ENCODE data around the gene PCBD2. TPM values are rescaled to one million over a fixed set of nuclear protein-coding genes. Genes with fewer than 3 reads are reported as not detected.

PCBD2 gene
- total and polyA plus RNA-seq, 2 of the 4 experiments (the other 2 are of a cell fraction) = 2.2 to 2.7 TPM

DNA sequence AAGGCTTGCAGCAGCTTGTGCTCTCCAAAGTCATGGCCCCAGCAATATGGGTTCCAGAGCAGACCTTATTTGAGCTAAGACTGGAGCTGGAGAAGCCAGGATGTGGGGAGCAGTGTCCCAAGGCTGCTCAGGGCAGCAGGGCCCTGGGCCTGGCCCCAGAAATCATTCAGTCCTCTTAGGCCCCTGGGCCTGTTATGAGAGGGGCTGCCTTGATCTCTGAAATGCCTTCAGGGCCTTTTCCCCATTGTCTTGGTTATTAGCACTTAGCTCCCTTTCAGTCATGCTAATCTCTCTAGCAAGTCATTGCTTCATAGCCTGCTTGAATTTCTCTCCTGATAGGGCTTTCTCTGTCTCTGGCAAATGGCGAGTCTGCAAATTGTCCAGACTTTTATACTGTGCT, 71.9 kb downstream of the PCBD2 start:
- H2BK20ac ChIP-seq (ENCODE audit: low read depth, low read length) = no peak overlapping the region
- no peaks in the 10 kb centered on the region for H3K79me1 ChIP-seq (ENCODE audit: low read depth in 1 of 2, low read length in 2 of 2)
- no peak overlapping the region for H4K91ac ChIP-seq (ENCODE audit: insufficient read depth, low read depth, low read length)
- dilution Hi-C loops (cut with HindIII; ENCODE audit: low sequenced_read_pairs, unreplicated experiment) = no loop called here
- no peak overlapping the region for H3K18ac ChIP-seq (ENCODE audit: low read depth, low read length)
- H3K27ac ChIP-seq (ENCODE audit: insufficient read depth, low read length) = no peak overlapping the region
- no peak overlapping the region for H2AK9ac ChIP-seq (replicated peaks; ENCODE audit: low read depth, low read length, poor library complexity)
- no peaks in the 10 kb centered on the region for H3K27me3 ChIP-seq (ENCODE audit: control insufficient read depth, insufficient read depth, low read length)
- H3K4me3 ChIP-seq (ENCODE audit: insufficient read depth, low read depth, low read length) = no peak overlapping the region
- H3K23ac ChIP-seq (ENCODE audit: low read depth, low read length) = no peak overlapping the region
- intact Hi-C loops (cut with micrococcal nuclease) = no loop called here
- no peak overlapping the region for H3K14ac ChIP-seq (replicated peaks; ENCODE audit: low read depth, low read length)
- H3K56ac ChIP-seq (ENCODE audit: extremely low read depth, insufficient read depth, low read length) = no peak overlapping the region
- no peak overlapping the region for H2AFZ ChIP-seq (replicated peaks; ENCODE audit: low read length, poor library complexity)
- no peaks in the 10 kb centered on the region for H3K36me3 ChIP-seq (ENCODE audit: control insufficient read depth, insufficient read depth, low read length)
- no peaks in the 10 kb centered on the region; the same call in 1 of the 2 replicates for H4K20me1 ChIP-seq (ENCODE audit: insufficient read depth, low read length)
- WGBS, 2 experiments (ENCODE audit: extremely low coverage in 2 of 2, insufficient read length in 1 of 2) = 80% methylated on average over 1 of the region's 1 CpG; no CpG with 5 or more reads in 1 of the 2 experiments
- ChIA-PET CTCF (no interaction called here), POLR2A (ENCODE audit: unreplicated experiment) (no interaction called here)
- no peak overlapping the region for H4K8ac ChIP-seq (ENCODE audit: low read depth in 2 of 2, low read length in 2 of 2)
- no peak overlapping the region for H3K4ac ChIP-seq (ENCODE audit: low read depth, low read length)
- no peak overlapping the region for H4K5ac ChIP-seq (ENCODE audit: low read depth, low read length)
- H2BK120ac ChIP-seq (ENCODE audit: low read depth, low read length) = no peak overlapping the region
- no peak overlapping the region for H3K4me2 ChIP-seq (ENCODE audit: low read depth, low read length)
- no peak overlapping the region for H2BK5ac ChIP-seq (ENCODE audit: low read depth, low read length, poor library complexity, severe bottlenecking)
- H2BK15ac ChIP-seq (ENCODE audit: low read depth, low read length) = no peak overlapping the region
- DNase-seq (no peak), ATAC-seq (ENCODE audit: low read depth) (no peak)
- H2AK5ac ChIP-seq (ENCODE audit: low read depth, low read length) = no peak overlapping the region
- peaks cover 6% of the 10 kb centered on the region for H3K9me3 ChIP-seq (ENCODE audit: control insufficient read depth, insufficient read depth, low read length)
- peaks cover 4% of the 10 kb centered on the region for H3K9me1 ChIP-seq (ENCODE audit: insufficient read depth, low read length)
- BruUV-seq (replicated peaks) = no TSS peak
- no peak overlapping the region for H3K9ac ChIP-seq (ENCODE audit: low read depth, low read length)
- no peaks in the 10 kb centered on the region for H3K4me1 ChIP-seq (ENCODE audit: control insufficient read depth, insufficient read depth, low read length)
- TF ChIP-seq MXI1 (IDR thresholded peaks at IDR 0.05; ENCODE audit: borderline replicate concordance, low read depth, low read length) = no peak
- TF ChIP-seq, protein P1, sequence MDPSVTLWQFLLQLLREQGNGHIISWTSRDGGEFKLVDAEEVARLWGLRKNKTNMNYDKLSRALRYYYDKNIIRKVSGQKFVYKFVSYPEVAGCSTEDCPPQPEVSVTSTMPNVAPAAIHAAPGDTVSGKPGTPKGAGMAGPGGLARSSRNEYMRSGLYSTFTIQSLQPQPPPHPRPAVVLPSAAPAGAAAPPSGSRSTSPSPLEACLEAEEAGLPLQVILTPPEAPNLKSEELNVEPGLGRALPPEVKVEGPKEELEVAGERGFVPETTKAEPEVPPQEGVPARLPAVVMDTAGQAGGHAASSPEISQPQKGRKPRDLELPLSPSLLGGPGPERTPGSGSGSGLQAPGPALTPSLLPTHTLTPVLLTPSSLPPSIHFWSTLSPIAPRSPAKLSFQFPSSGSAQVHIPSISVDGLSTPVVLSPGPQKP (IDR thresholded peaks at IDR 0.05; ENCODE audit: borderline replicate concordance, low read depth, low read length) = no peak
- no peak for TF ChIP-seq BHLHE40 (IDR thresholded peaks at IDR 0.05; ENCODE audit: low read depth, low read length)
- no peak for TF ChIP-seq NFE2L2 (IDR thresholded peaks at IDR 0.05; ENCODE audit: low read depth, low read length)
- no peak for TF ChIP-seq RFX5 (IDR thresholded peaks at IDR 0.05; ENCODE audit: low read depth, low read length)
- no peak for TF ChIP-seq SMC3 (IDR thresholded peaks at IDR 0.05; ENCODE audit: low read depth, low read length)
- TF ChIP-seq CEBPB (IDR thresholded peaks at IDR 0.05; ENCODE audit: low read depth, low read length) = no peak
- no peak for TF ChIP-seq RCOR1 (IDR thresholded peaks at IDR 0.05; ENCODE audit: insufficient replicate concordance, low read length)
- no peak for TF ChIP-seq MAZ (IDR thresholded peaks at IDR 0.05; ENCODE audit: borderline replicate concordance, low read depth, low read length)
- in situ Hi-C loops (cut with MboI; ENCODE audit: low sequenced_read_pairs) = no loop called here

All from IMR-90 (cell line).